Stimulated activated CD4-positive, alpha-beta T cell treated with anti-CD3 and anti-CD28 coated beads, Interleukin-2, amount 100 ng/mL, for 48 hours (primary cell): ENCODE data around the gene JMJD6.
A peak's percentile ranks its signal among the peaks of the same experiment; 100 is the strongest.
"Not testable (repeated sequence)": the region's sequence is repeated elsewhere in the genome, so short reads cannot be mapped to it uniquely, and the experiment has no call there.

Experiments used
- DNase-seq, 2 donors: peaks; one replicate each; pipeline ENCODE4 v3.0.0-alpha.2; 2020

The JMJD6 gene

GRCh38 chr17:76716146-76716838 lies 10.1 kb downstream of the JMJD6 start:
- DNase-seq = no peak

GRCh38 chr17:76715496-76715830 lies 10.9 kb downstream of the JMJD6 start:
- DNase-seq = no peak

- peak; percentile 78 to 82 for DNase-seq
Observed at GRCh38 chr17:76714822-76715495, 11.4 kb downstream of the JMJD6 start.

- no peak for DNase-seq
Observed at GRCh38 chr17:76714336-76714735, 12.1 kb downstream of the JMJD6 start.

- DNase-seq = no peak
Observed at GRCh38 chr17:76713765-76714164, 12.6 kb downstream of the JMJD6 start.

GRCh38 chr17:76712321-76712720 lies 14.1 kb downstream of the JMJD6 start:
- not testable (repeated sequence) for DNase-seq

- DNase-seq = peak in 1 of 2 donors; percentile 46
Observed at GRCh38 chr17:76710863-76711611, 15.4 kb downstream of the JMJD6 start, which contains the start of gene MXRA7. Gene MXRA7, minus strand, starts transcription at chr17:76710965. Its CDS starts 19 bp downstream, at chr17:76710946.

- not testable (repeated sequence) for DNase-seq
Observed at GRCh38 chr17:76709951-76710862, 16.2 kb downstream of the JMJD6 start.

- no peak for DNase-seq
Observed at GRCh38 chr17:76709077-76709950, 17.1 kb downstream of the JMJD6 start.

- DNase-seq = no peak
Observed at GRCh38 chr17:76707985-76708807, 18.2 kb downstream of the JMJD6 start.

- DNase-seq = no peak
Observed at GRCh38 chr17:76706817-76707216, 19.6 kb downstream of the JMJD6 start.

- no peak for DNase-seq
Observed at GRCh38 chr17:76704805-76705204, 21.6 kb downstream of the JMJD6 start.

- DNase-seq = no peak
Observed at GRCh38 chr17:76702941-76703637, 23.3 kb downstream of the JMJD6 start.

- DNase-seq = no peak
Observed at GRCh38 chr17:76702076-76702475, 24.3 kb downstream of the JMJD6 start.

GRCh38 chr17:76701471-76701967 lies 24.9 kb downstream of the JMJD6 start:
- no peak for DNase-seq

- no peak for DNase-seq
Observed at GRCh38 chr17:76700617-76701470, 25.6 kb downstream of the JMJD6 start.

GRCh38 chr17:76700270-76700616 lies 26.2 kb downstream of the JMJD6 start:
- DNase-seq = no peak

GRCh38 chr17:76698466-76698977 lies 27.9 kb downstream of the JMJD6 start:
- not testable (repeated sequence) for DNase-seq
